Skin epidermis (tissue), 12 donors: Measurements from ENCODE around the gene MOB3B.

Experiments
- H3K27ac ChIP-seq, 21 experiments: fragments of 200-600 bp; sonication (generic) in 11 of 21; one replicate each; pipeline ENCODE4 v1.5.0; 2020; ENCODE audit warnings: mild to moderate bottlenecking in 3 of 21, inconsistent platforms in 2 of 21, moderate library complexity in 2 of 21
- H3K4me3 ChIP-seq, 7 experiments: fragments of 200-600 bp; sonication (generic) in 2 of 7; one replicate each; pipeline ENCODE4 v1.5.0; 2020; ENCODE audit warnings: inconsistent platforms in 2 of 7, mild to moderate bottlenecking in 2 of 7, moderate library complexity in 1 of 7

Gene MOB3B

GRCh38 chr9:27361492-27361891 lies 168.1 kb downstream of the MOB3B start:
- no peak overlapping the region for H3K4me3 ChIP-seq
- H3K27ac ChIP-seq: no peak overlapping the region

GRCh38 chr9:27359763-27360162 lies 169.9 kb downstream of the MOB3B start:
- H3K4me3 ChIP-seq: no peak overlapping the region
- no peak overlapping the region for H3K27ac ChIP-seq

- no peak overlapping the region for H3K27ac ChIP-seq
Measured at GRCh38 chr9:27358007-27358406, 171.6 kb downstream of the MOB3B start.

GRCh38 chr9:27356446-27356845 lies 173.2 kb downstream of the MOB3B start:
- no peak overlapping the region for H3K4me3 ChIP-seq
- H3K27ac ChIP-seq: peak overlapping the region in 5 of 21 experiments; percentile 3 to 63 (median 36)

More at GRCh38 chr9:27358007-27358406, 171.6 kb downstream of the MOB3B start:
- H3K4me3 ChIP-seq: no peak overlapping the region

- peak overlapping the region in 3 of 21 experiments; percentile 11 to 54 (median 41) for H3K27ac ChIP-seq
- H3K4me3 ChIP-seq: no peak overlapping the region
Measured at GRCh38 chr9:27355166-27355565, 174.4 kb downstream of the MOB3B start.

- Histone ChIP-seq H3K27ac (peak overlapping the region in 13 of 21 experiments; percentile 16 to 68 (median 40)), H3K4me3 (no peak overlapping the region)
Measured at GRCh38 chr9:27353474-27354229, 176.0 kb downstream of the MOB3B start.

GRCh38 chr9:27353166-27353473 lies 176.5 kb downstream of the MOB3B start:
- no peak overlapping the region for H3K4me3 ChIP-seq
- H3K27ac ChIP-seq: peak overlapping the region in 14 of 21 experiments; percentile 8 to 68 (median 39)

- Histone ChIP-seq H3K27ac (peak overlapping the region in 14 of 21 experiments; percentile 8 to 68 (median 44)), H3K4me3 (no peak overlapping the region)
Measured at GRCh38 chr9:27352457-27353165, 177.0 kb downstream of the MOB3B start.

- H3K4me3 ChIP-seq: no peak overlapping the region
- peak overlapping the region in 9 of 21 experiments; percentile 0 to 69 (median 37) for H3K27ac ChIP-seq
Measured at GRCh38 chr9:27351438-27351837, 178.2 kb downstream of the MOB3B start.

GRCh38 chr9:27350382-27350976 lies 179.1 kb downstream of the MOB3B start:
- Histone ChIP-seq H3K27ac (peak overlapping the region in 3 of 21 experiments; percentile 0 to 67 (median 45)), H3K4me3 (no peak overlapping the region)

- H3K27ac ChIP-seq: peak overlapping the region in 1 of 21 experiments; percentile 31
- no peak overlapping the region for H3K4me3 ChIP-seq
Measured at GRCh38 chr9:27349698-27350080, 179.9 kb downstream of the MOB3B start.

- no peak overlapping the region for H3K4me3 ChIP-seq
- no peak overlapping the region for H3K27ac ChIP-seq
Measured at GRCh38 chr9:27348785-27349697, 180.6 kb downstream of the MOB3B start.

GRCh38 chr9:27347889-27348288 lies 181.7 kb downstream of the MOB3B start:
- no peak overlapping the region for H3K4me3 ChIP-seq
- H3K27ac ChIP-seq: no peak overlapping the region

- Histone ChIP-seq H3K27ac (no peak overlapping the region), H3K4me3 (no peak overlapping the region)
Measured at GRCh38 chr9:27344776-27345175, 184.8 kb downstream of the MOB3B start.

- H3K4me3 ChIP-seq: no peak overlapping the region
- H3K27ac ChIP-seq: peak overlapping the region in 11 of 21 experiments; percentile 4 to 66 (median 23)
Measured at GRCh38 chr9:27341545-27342294, 187.9 kb downstream of the MOB3B start.

GRCh38 chr9:27340961-27341511 lies 188.6 kb downstream of the MOB3B start:
- Histone ChIP-seq H3K27ac (peak overlapping the region in 11 of 21 experiments; percentile 3 to 66 (median 31)), H3K4me3 (no peak overlapping the region)

- no peak overlapping the region for H3K4me3 ChIP-seq
- peak overlapping the region in 9 of 21 experiments; percentile 4 to 77 (median 31) for H3K27ac ChIP-seq
Measured at GRCh38 chr9:27340285-27340674, 189.3 kb downstream of the MOB3B start.

- H3K27ac ChIP-seq: peak overlapping the region in 14 of 21 experiments; percentile 8 to 79 (median 40)
- H3K4me3 ChIP-seq: no peak overlapping the region
Measured at GRCh38 chr9:27339661-27340284, 189.8 kb downstream of the MOB3B start.
